Testis (tissue), 3 donors: Measurements from ENCODE around the gene CAPS2. TPM values are rescaled to one million over a fixed set of nuclear protein-coding genes. Genes with fewer than 3 reads are reported as not detected.

ENCODE experiments used
- DNase-seq: peaks from one replicate; pipeline ENCODE4 v3.0.0-alpha.2; 2019
- H3K27ac ChIP-seq, 2 donors: fragments of 200-600 bp; sonication (generic); one replicate each; pipeline ENCODE4 v1.5.1; 2019
- H3K27me3 ChIP-seq: fragments of 200-600 bp; sonication (generic); one replicate; pipeline ENCODE4 v1.5.1; 2019
- H3K36me3 ChIP-seq: fragments of 200-600 bp; sonication (generic); one replicate; pipeline ENCODE4 v1.5.1; 2017; ENCODE audit warnings: low read depth; ENCODE audit errors: missing control alignments
- H3K4me1 ChIP-seq: fragments of 200-600 bp; sonication (generic); one replicate; pipeline ENCODE4 v1.5.1; 2019
- H3K4me3 ChIP-seq, 2 donors: fragments of 200-600 bp; sonication (generic); one replicate each; pipeline ENCODE4 v1.5.1; 2017 to 2019
- H3K9me3 ChIP-seq: fragments of 200-600 bp; sonication (generic); one replicate; pipeline ENCODE4 v1.5.1; 2017
- POLR2A ChIP-seq: fragments of 450-650 bp; IDR thresholded peaks from one replicate; pipeline ENCODE4 v1.6.1; 2017; ENCODE audit warnings: antibody characterized with exemption, mild to moderate bottlenecking, moderate library complexity
- WGBS, 2 donors: methylation state at CpG; one replicate each; pipeline ENCODE4 v1.1.5; 2018; 5-methylcytosine and 5-hydroxymethylcytosine counted together
- intact Hi-C: fragments of 100-400 bp; cut with DNase I; formaldehyde crosslinking; loops from one replicate; pipeline ENCODE4 v1.15.1; 2023; ENCODE audit warnings: low total_unique reads
- polyA plus RNA-seq: library from polyadenylated mRNA; stranded (reverse); fragments of 350-450 nt; fragmentation: Illumina TruSeq; extraction: RNeasy Lipid Tissue Mini Kit (QIAGEN cat#74804); gene quantifications from one replicate; pipeline ENCODE4 v1.2.3, GENCODE V29; 2014; ENCODE audit warnings: low read depth, low replicate concordance; ENCODE audit not compliant: insufficient read depth
- total RNA-seq, 2 donors: library from RNA; depleted of rRNA; stranded (reverse); fragments of >200 nt; gene quantifications; one replicate each; pipeline ENCODE4 v1.2.3, GENCODE V29; 2016
- TF ChIP-seq, protein P1 (sequence below), 3 experiments: fragments of 450-650 bp in 2 of 3; fragments of 200-600 bp in 1 of 3; sonication (generic) in 1 of 3; IDR thresholded peaks; one replicate each; pipeline ENCODE4 v1.5.1; 2016 to 2019; ENCODE audit warnings: antibody characterized with exemption in 3 of 3, mild to moderate bottlenecking in 2 of 3, moderate library complexity in 1 of 3

CAPS2 gene
- total and polyA plus RNA-seq, 3 donors from 2014 or later: 8.1 to 25.6 (median 22.1) TPM

DNA sequence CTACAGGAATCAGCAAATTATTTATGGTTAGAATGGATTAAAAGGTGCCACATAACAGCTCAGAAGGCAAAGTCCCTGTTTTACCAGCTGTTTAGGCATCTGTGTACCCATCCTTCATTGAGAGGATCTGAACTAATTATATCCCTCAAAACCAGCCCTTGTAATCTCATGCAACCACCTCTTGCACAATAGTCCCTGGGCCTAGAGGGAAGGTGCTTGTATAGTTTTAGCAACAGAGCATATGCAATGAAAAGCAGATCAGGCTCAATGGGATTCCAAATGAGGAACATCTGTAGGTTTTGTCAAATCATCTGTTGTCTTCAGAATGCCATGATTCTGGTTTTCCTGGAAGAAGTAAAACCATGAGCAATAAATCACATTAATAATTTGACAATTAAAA is 34.8 kb upstream of the CAPS2 start:
- no peak overlapping the region for H3K27ac ChIP-seq
- intact Hi-C loops: no loop called here
- no peak for DNase-seq
- H3K9me3 ChIP-seq: no peaks in the 10 kb centered on the region
- H3K36me3 ChIP-seq: no peaks in the 10 kb centered on the region
- H3K4me3 ChIP-seq: no peak overlapping the region
- H3K27me3 ChIP-seq: no peaks in the 10 kb centered on the region
- TF ChIP-seq POLR2A: no peak
- TF ChIP-seq, protein P1, sequence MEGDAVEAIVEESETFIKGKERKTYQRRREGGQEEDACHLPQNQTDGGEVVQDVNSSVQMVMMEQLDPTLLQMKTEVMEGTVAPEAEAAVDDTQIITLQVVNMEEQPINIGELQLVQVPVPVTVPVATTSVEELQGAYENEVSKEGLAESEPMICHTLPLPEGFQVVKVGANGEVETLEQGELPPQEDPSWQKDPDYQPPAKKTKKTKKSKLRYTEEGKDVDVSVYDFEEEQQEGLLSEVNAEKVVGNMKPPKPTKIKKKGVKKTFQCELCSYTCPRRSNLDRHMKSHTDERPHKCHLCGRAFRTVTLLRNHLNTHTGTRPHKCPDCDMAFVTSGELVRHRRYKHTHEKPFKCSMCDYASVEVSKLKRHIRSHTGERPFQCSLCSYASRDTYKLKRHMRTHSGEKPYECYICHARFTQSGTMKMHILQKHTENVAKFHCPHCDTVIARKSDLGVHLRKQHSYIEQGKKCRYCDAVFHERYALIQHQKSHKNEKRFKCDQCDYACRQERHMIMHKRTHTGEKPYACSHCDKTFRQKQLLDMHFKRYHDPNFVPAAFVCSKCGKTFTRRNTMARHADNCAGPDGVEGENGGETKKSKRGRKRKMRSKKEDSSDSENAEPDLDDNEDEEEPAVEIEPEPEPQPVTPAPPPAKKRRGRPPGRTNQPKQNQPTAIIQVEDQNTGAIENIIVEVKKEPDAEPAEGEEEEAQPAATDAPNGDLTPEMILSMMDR (IDR thresholded peaks at IDR 0.05): no peak
- H3K4me1 ChIP-seq: no peaks in the 10 kb centered on the region

DNA sequence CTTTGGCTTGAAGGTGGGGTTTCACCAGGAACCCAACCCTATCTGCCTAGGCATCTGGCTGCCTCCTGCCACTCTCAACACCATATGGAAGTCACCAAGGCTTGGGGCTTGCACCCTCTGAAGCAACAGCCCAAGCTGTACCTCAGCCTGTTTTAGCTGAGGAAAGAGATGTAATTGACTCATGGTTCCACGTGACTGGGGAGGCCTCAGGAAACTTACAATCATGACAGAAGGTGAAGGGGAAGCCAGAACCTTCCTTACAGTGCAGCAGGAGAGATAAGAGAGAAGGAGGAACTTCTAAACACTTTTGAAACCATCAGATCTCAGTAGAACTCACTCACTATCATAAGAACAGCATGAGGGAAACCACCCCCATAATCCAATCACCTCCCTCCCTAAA is 31.3 kb upstream of the CAPS2 start:
- Histone ChIP-seq H3K4me1 (no peaks in the 10 kb centered on the region), H3K9me3 (no peaks in the 10 kb centered on the region), H3K27ac (no peak overlapping the region), H3K27me3 (no peaks in the 10 kb centered on the region), H3K4me3 (no peak overlapping the region), H3K36me3 (no peaks in the 10 kb centered on the region)
- DNase-seq: no peak
- intact Hi-C loops: no loop called here
- WGBS, 2 donors: 73 to 75% methylated on average over 1 of the region's 1 CpG
- TF ChIP-seq, protein P1 (IDR thresholded peaks at IDR 0.05): no peak
- no peak for TF ChIP-seq POLR2A

DNA sequence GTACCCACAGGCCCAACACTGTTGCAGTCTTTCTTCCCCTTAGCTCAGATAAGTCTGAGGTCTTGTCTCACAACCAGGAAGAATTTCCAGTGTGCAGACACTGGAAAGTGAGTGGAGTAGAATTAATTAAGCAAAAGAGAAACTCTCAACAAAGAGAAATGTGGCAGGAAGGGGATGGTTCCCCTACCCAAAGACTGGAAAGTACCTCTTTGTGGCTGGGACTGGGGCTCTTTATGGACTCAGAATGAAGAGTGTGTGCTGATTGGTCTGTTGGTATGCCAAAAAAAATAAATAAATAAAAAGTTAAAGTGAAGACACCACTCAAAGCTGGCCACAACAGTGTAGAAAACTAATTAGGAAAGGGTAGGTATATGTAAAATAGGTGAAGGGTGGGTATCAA is 30.8 kb upstream of the CAPS2 start:
- no peaks in the 10 kb centered on the region for H3K9me3 ChIP-seq
- H3K36me3 ChIP-seq: no peaks in the 10 kb centered on the region
- no peak for TF ChIP-seq POLR2A
- TF ChIP-seq, protein P1 (IDR thresholded peaks at IDR 0.05): no peak
- intact Hi-C loops: no loop called here
- no peak overlapping the region for H3K4me3 ChIP-seq
- DNase-seq: no peak
- H3K27me3 ChIP-seq: no peaks in the 10 kb centered on the region
- H3K27ac ChIP-seq: no peak overlapping the region
- no peaks in the 10 kb centered on the region for H3K4me1 ChIP-seq

DNA sequence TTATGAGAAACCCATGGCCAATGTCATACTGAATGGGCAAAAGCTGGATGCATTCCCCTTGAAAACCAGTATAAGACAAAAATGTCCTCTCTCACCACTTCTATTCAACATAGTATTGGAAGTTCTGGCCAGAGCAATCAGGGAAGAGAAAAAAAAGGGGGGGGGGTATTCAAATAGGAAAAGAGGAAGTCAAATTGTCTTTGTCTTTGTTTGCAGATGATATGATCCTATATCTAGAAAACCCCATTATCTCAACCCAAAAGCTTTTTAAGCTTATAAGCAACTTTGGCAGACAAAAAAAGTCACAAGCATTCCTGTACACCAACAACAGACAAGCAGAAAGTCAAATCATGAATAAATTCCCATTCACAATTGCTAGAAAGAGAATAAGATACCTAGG is 23.9 kb upstream of the CAPS2 start:
- intact Hi-C loops: no loop called here
- TF ChIP-seq POLR2A: no peak
- TF ChIP-seq, protein P1 (IDR thresholded peaks at IDR 0.05): no peak
- Histone ChIP-seq H3K4me1 (no peaks in the 10 kb centered on the region), H3K36me3 (no peaks in the 10 kb centered on the region), H3K27me3 (no peaks in the 10 kb centered on the region), H3K4me3 (no peak overlapping the region), H3K27ac (no peak overlapping the region), H3K9me3 (no peaks in the 10 kb centered on the region)
- DNase-seq: no peak

DNA sequence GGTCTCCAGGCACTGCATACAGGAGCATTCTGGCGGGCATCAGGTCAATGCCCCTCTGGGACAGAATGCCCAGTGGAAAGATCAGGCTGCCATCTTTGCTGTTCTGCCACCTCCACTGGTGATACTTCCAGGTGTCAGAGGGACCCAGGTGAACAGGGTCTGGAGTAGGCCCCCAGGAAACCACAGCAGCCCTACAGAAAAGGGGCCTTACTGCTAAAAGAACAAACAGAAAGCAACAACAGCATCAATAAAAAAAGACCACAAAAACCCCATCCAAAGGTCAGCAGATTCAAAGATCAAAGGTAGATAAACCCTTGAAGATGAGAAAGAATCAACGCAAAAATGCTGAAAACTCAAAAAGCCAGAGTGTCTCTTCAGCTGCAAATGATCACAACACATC is 20.3 kb upstream of the CAPS2 start:
- no peak for TF ChIP-seq POLR2A
- TF ChIP-seq, protein P1 (IDR thresholded peaks at IDR 0.05): no peak
- no peak for DNase-seq
- Histone ChIP-seq H3K4me1 (no peaks in the 10 kb centered on the region), H3K9me3 (no peaks in the 10 kb centered on the region), H3K27ac (no peak overlapping the region), H3K4me3 (no peak overlapping the region), H3K36me3 (no peaks in the 10 kb centered on the region), H3K27me3 (no peaks in the 10 kb centered on the region)
- intact Hi-C loops: no loop called here
- WGBS, 2 donors: 87 to 100% methylated on average over 2 of the region's 2 CpGs
